ENCODE measurements around the gene DNAJB6. TPM values are rescaled to one million over a fixed set of nuclear protein-coding genes. Genes with fewer than 3 reads are reported as not detected.

The DNAJB6 gene
- total RNA-seq, 4 donors from 2014 or later, result 103 to 151 (median 139) TPM

DNA sequence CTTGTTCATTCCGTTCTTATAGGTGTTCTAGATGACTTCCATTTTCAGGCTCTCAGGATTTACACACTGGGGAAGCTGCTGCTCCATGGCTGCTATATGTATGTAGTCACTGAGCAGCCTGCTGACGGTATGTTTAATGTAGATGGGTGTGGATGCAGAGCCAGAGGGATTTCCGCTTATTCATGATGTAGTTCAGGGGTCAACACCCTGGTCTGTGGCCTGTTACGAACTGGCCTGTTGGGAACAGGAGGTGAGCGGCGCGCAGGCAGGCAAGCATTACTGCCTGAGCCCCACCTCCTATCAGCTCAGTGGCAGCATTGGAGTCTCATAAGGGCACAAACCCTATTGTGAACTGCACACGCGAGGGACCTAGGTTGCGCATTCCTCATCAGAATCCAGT is 33.9 kb downstream of the DNAJB6 start:
- Histone ChIP-seq H3K36me3 (peaks cover 39 to 90% (median 70%) of the 10 kb centered on the region in 4 donors), H3K4me1 (peaks cover 5 to 17% (median 12%) of the 10 kb centered on the region in 4 donors)

DNA sequence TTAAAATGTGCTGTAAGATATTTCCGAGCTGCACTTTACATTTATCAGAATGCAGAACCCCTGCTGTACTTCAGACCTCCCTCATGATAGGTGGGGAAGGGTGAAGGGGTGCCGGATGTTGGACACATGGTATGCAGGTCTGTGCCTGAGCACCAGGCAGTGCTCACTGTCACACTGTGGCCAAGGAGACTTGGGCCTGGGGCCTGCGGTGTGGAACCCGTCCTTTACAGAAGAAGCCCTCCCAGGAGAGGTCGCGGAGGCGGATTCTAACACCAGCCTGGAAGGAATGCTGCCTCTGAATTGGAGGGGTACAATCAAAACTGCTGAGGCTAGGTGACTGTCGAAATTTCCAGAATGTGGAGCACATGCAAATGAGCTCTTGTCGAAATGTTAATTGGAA is 34.5 kb downstream of the DNAJB6 start:
- peaks cover 5 to 22% (median 15%) of the 10 kb centered on the region in 4 donors for H3K4me1 ChIP-seq
- TF ChIP-seq, protein P1, sequence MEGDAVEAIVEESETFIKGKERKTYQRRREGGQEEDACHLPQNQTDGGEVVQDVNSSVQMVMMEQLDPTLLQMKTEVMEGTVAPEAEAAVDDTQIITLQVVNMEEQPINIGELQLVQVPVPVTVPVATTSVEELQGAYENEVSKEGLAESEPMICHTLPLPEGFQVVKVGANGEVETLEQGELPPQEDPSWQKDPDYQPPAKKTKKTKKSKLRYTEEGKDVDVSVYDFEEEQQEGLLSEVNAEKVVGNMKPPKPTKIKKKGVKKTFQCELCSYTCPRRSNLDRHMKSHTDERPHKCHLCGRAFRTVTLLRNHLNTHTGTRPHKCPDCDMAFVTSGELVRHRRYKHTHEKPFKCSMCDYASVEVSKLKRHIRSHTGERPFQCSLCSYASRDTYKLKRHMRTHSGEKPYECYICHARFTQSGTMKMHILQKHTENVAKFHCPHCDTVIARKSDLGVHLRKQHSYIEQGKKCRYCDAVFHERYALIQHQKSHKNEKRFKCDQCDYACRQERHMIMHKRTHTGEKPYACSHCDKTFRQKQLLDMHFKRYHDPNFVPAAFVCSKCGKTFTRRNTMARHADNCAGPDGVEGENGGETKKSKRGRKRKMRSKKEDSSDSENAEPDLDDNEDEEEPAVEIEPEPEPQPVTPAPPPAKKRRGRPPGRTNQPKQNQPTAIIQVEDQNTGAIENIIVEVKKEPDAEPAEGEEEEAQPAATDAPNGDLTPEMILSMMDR (IDR thresholded peaks at IDR 0.05), result no peak
- intact Hi-C loops (cut with DNase I), result no loop called here
- no peaks in the 10 kb centered on the region for H3K9me3 ChIP-seq
- DNase-seq (ENCODE audit: extremely low spot score), result no peak
- H3K27ac ChIP-seq (replicated peaks in 1 of 4), result no peak overlapping the region
- WGBS, result 92% methylated on average over 9 of the region's 9 CpGs
- H3K27me3 ChIP-seq, result no peaks in the 10 kb centered on the region
- no peak overlapping the region for H3K4me3 ChIP-seq
- peaks cover 39 to 85% (median 66%) of the 10 kb centered on the region in 4 donors for H3K36me3 ChIP-seq

More for the DNA sequence above, 33.9 kb downstream of the DNAJB6 start:
- Histone ChIP-seq H3K27me3 (no peaks in the 10 kb centered on the region), H3K9me3 (no peaks in the 10 kb centered on the region), H3K27ac (replicated peaks in 1 of 4) (no peak overlapping the region), H3K4me3 (no peak overlapping the region)
- intact Hi-C loops (cut with DNase I), result no loop called here
- no peak for DNase-seq (ENCODE audit: extremely low spot score)
- 94% methylated on average over 9 of the region's 10 CpGs for WGBS
- TF ChIP-seq, protein P1 (IDR thresholded peaks at IDR 0.05), result no peak
- TF ChIP-seq POLR2A (IDR thresholded peaks at IDR 0.05; ENCODE audit: low read depth) (no peak), POLR2AphosphoS5 (IDR thresholded peaks at IDR 0.05) (no peak), EP300 (IDR thresholded peaks at IDR 0.05) (no peak)

DNA sequence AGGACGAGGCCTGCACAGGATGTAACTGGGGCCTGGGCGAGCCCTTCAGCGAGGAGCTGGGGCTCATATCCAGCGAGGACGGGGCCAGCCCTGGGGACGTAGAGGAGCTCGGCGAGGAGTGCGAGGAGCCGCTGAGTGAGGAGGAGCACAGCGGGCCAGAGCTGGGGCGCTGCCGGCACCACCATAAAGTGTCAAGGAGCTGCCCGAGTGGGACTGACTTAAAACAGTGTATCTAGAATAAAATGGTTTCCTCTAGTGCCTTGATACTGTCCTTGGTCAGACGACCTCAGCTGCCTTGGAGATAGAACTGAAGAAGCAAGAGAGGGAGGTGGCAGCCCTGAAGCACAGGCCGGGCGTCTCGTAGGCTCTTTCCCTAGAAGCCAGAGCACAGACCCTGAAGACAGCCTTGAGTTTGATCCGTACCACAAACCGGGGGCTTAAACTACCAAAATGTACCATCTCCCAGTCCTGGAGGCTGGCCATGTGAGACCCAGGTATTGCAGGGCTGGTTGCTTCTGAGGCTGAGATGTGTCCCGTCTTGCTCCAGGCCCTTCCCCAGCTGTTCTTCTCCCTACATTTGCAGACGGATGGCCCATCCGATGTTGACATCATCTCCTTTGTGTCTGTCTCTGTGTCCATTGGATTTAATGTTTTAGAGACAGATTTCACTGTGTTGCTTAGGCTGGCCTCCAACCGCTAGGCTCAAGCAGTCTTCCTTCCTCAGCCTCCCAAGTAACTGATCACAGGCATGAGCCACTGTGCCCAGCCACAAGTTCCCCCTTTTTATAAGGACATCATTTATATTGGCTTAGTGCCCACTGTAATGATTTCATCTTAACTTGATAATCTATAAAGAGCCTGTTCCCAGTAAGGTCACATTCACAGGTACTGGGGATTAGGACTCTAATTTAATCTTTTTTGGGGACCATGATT is 35.8 kb downstream of the DNAJB6 start:
- no peak for DNase-seq (ENCODE audit: extremely low spot score)
- 88% methylated on average over 24 of the region's 24 CpGs for WGBS
- Histone ChIP-seq H3K36me3 (peaks cover 35 to 72% (median 54%) of the 10 kb centered on the region in 4 donors), H3K27ac (replicated peaks in 1 of 4) (no peak overlapping the region), H3K9me3 (no peaks in the 10 kb centered on the region), H3K4me1 (peaks cover 5 to 28% (median 21%) of the 10 kb centered on the region in 4 donors), H3K4me3 (no peak overlapping the region), H3K27me3 (no peaks in the 10 kb centered on the region)
- intact Hi-C loops (cut with DNase I), result no loop called here
- TF ChIP-seq POLR2A (IDR thresholded peaks at IDR 0.05; ENCODE audit: low read depth), result no peak
- TF ChIP-seq POLR2AphosphoS5 (IDR thresholded peaks at IDR 0.05), result no peak
- TF ChIP-seq, protein P1 (IDR thresholded peaks at IDR 0.05), result no peak
- no peak for TF ChIP-seq EP300 (IDR thresholded peaks at IDR 0.05)

DNA sequence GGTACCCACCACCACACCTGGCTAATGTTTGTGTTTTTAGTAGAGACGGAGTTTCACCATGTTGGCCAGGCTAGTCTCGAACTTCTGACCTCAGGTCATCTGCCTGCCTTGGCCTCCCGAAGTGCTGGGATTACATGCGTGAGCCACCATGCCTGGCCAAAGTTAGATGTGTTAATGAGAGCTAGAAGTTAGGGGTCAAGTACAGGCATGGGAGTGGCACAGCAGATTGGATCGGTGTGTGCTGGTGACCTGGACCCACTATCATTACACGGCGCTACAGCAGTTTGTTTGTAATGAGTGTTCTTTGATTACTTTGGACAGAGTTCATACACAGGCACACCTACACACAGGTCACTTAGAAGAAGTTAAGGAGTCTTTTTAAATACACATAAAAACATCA is 36.7 kb downstream of the DNAJB6 start:
- intact Hi-C loops (cut with DNase I), result no loop called here
- TF ChIP-seq EP300 (IDR thresholded peaks at IDR 0.05), result no peak
- TF ChIP-seq, protein P1 (IDR thresholded peaks at IDR 0.05), result no peak
- no peak for TF ChIP-seq POLR2AphosphoS5 (IDR thresholded peaks at IDR 0.05)
- TF ChIP-seq POLR2A (IDR thresholded peaks at IDR 0.05; ENCODE audit: low read depth), result no peak
- 94% methylated on average over 7 of the region's 7 CpGs for WGBS
- peaks cover 27 to 66% (median 48%) of the 10 kb centered on the region in 4 donors for H3K36me3 ChIP-seq
- no peak overlapping the region for H3K4me3 ChIP-seq
- no peaks in the 10 kb centered on the region for H3K9me3 ChIP-seq
- no peaks in the 10 kb centered on the region for H3K27me3 ChIP-seq
- H3K4me1 ChIP-seq, result peaks cover 12 to 35% (median 26%) of the 10 kb centered on the region in 4 donors
- DNase-seq (ENCODE audit: extremely low spot score), result no peak
- H3K27ac ChIP-seq (replicated peaks in 1 of 4), result no peak overlapping the region

Measured in esophagus muscularis mucosa (tissue), 4 donors.